Activated CD8-positive, alpha-beta memory T cell treated with anti-CD3 and anti-CD28 coated beads, Interleukin-2, amount 50 U/mL, for 1 hour (primary cell): ENCODE results near the gene DCST1.

Experiments
- DNase-seq: peaks from one replicate; pipeline ENCODE4 v3.0.0-alpha.2; 2020; ENCODE audit errors: extremely low read depth

The DCST1 gene

DNA sequence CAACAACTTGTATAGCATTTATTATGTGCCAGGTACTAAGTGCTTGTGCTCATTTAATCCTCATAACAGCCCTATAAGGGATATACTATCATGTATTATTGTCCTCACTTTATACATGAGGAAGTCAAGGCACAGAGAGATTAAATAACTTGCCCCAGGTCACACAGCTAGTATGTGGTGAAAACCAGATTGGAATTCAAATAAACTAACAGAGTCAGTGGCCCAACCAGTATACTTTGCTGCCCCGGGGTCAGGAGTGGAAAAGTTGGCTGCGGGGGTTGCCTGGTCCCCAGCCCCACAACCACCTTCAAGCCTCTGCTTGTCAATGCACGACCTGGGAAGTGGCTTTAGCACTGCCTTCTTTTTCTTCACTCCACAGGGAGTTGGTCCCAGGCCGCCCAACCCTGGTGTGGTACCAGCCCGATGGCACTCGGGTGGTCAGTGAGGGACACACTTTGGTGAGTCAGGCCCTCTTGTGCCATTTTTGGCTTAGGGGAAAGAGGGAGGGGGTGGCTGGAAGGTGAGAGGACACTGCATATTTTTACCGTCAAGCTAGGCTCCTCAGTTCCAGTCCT lies 20.0 kb downstream of the DCST1 start:
- DNase-seq: no peak

DNA sequence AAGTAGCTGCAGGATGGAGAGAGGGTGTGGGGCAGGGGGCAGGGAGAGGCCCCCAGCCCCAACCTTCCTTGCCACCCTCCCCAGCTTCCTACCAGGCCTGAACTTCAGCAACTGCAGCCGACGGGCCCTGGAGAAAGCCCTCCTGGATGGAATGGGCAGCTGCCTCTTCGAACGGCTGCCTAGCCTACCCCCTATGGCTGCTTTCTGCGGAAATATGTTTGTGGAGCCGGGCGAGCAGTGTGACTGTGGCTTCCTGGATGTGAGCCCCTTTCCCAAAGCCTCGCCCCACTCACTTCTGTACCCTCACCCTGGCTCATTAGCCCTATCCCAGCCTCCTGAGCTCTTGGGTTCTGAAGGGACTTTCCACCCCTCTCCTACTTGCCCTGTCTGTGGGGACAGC lies 23.5 kb downstream of the DCST1 start:
- DNase-seq: no peak

DNA sequence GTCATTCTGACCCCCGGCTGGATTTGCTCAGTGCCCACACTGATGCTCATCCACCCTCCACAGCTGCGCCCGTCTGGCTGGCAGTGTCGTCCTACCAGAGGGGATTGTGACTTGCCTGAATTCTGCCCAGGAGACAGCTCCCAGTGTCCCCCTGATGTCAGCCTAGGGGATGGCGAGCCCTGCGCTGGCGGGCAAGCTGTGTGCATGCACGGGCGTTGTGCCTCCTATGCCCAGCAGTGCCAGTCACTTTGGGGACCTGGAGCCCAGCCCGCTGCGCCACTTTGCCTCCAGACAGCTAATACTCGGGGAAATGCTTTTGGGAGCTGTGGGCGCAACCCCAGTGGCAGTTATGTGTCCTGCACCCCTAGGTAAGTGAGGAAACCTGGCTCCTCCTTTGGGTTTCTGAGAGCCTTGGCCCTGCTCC lies 24.2 kb downstream of the DCST1 start:
- DNase-seq: no peak

DNA sequence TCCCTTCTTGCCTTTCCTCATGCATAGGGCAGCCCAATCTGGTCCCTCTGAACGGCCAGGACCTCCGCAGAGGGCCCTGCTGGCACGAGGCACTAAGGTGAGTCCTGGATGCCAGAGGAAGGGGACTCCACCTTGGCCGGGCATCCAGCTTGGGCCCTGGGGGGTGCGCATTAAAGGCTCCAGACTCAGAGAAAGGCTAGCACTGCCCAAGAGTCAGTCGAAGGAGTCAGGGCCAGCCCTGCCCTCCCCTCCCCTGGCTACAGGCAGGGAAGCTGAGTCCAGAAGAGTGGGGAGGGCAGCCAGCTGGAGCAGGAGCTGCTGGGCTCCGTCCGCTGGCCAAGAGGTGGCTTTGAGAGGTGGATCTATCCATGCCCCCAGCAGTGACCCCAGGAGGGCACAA lies 27.1 kb downstream of the DCST1 start:
- no peak for DNase-seq

DNA sequence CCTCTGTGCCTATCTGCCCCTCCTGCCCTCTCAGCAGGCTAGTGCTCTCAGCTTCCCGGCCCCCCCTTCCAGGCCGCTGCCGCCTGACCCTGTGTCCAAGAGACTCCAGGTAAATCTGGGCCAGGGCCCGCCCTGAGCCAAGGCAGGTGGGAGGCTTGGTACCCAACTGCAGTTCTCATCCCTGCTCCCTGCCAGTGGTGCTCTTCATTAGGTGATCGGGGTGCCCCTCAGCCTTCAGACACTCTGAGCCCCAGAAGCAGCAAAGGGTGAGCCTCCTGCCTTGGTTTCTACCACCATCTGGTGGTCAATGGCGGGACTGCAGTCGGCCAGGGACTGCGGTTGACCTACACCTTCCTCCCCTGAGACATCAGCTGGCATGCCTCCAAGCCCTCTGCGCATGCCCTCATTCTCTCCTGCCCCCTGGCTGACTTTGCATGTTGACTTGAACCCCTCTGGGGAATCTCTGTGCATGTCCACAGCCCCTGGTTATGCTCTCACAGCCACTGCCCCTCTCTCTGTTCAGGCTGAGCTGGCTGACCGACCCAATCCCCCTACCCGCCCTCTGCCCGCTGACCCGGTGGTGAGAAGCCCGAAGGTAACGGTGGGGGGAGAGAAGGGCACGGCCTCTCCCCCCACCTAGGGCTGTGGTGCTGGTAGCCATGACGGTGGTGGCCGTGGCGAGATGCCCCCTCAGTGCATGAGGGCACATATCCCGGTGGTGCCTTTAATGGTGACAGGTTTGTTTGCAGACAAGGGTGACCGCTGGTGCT lies 27.9 kb downstream of the DCST1 start:
- DNase-seq: peak; percentile 68

DNA sequence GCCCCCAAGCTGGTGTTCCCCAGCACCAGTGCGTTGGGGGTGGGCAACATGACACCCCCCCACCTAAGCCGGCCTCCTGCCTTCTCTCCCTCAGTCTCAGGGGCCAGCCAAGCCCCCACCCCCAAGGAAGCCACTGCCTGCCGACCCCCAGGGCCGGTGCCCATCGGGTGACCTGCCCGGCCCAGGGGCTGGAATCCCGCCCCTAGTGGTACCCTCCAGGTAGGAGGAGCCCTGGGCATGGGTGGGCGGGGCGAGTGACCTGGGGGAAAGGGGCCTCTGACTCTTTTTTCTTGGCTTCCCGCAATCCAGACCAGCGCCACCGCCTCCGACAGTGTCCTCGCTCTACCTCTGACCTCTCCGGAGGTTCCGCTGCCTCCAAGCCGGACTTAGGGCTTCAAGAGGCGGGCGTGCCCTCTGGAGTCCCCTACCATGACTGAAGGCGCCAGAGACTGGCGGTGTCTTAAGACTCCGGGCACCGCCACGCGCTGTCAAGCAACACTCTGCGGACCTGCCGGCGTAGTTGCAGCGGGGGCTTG lies 28.6 kb downstream of the DCST1 start:
- no peak for DNase-seq

DNA sequence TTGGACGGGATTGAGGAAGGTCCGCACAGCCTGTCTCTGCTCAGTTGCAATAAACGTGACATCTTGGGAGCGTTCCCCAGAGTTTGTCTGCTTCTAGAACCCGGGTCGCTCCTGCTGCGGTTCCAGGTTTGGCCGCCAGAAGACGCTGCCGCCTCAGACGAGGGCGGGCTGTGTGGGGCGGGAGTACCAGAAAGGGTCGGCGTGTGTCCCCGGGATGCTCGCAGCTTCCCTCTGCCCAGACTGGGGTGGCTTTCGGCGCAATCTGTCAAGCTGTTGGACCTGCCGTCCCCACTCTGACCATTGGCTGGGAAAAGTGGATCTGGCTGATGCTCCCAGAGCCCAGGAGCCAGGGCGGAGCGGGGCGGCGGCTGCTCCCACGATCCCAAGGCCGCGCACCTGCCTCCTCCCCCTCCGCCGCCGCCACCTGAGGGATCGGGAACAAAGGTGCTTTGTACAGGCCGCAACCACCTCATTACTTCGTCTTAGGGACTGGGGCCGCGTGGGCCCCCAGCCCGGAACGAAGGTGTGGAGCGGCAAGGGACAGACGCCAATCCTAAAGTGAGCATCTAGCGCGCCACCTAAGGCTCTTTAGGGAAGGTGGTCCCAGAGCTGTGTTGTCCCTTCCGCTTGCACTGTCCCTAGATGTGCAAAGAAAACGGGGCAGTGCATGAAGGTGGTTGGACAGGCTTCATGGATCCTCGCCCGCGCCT lies 29.2 kb downstream of the DCST1 start:
- no peak for DNase-seq

DNA sequence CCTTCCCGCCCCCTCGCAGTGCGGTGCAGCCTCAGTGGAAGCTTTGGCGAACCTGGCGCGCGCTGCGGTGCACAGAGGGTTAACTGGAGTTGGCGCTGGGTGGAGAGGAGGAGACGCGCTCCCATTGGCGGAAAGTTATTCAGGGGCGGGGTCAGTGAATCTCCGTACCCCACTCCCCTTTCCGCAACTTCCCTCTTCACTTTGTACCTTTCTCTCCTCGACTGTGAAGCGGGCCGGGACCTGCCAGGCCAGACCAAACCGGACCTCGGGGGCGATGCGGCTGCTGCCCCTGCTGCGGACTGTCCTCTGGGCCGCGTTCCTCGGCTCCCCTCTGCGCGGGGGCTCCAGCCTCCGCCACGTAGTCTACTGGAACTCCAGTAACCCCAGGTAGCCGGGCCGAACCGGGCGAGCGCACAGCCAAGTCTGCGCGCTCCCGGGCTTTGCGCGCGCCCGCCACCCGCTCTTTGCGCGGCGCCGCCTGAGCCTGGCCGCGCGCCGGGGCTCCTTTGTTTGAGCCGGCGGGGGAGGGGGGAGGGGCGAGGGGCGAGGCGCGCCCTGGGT lies 30.0 kb downstream of the DCST1 start, which contains the start of gene EFNA4:
Gene EFNA4 (plus strand): TSS at position 191 of the 561 bp plus-strand sequence. CDS start 84 bp downstream, at position 275.
- peak; percentile 54 for DNase-seq

DNA sequence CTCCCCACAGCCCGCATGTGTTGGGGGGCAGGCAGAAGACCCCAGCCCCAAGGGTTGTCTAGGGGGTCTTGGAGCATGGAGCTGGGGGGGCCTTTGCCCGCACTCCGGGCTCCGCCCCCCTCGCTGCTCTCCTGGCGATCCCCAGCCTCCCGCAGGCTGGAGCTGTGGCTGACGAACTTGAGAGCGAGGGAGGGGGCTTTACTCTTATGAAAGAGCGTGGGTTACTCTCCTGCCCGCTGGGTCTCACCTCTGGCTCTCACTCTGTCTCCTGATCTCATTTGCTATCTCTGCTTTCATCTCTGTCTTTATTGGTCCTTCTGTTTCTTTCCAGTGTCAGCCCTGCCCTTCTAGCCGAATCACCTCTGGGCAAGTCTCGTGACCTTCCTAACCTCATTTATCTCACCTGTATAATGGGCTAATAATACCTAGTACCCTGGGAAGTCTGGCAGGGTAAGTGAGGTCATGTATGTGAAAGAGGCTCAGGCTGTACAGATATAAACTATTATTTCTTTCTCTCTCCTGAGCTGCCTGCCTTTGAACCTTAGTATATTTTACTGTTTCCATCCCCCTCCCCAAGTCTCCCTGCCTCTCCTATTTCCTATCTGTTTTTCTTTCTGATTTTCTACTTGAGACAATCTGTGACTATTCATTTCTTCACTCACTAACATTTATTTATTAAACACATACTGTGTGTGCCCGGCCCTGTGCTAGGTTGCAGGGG lies 30.6 kb downstream of the DCST1 start:
- no peak for DNase-seq

DNA sequence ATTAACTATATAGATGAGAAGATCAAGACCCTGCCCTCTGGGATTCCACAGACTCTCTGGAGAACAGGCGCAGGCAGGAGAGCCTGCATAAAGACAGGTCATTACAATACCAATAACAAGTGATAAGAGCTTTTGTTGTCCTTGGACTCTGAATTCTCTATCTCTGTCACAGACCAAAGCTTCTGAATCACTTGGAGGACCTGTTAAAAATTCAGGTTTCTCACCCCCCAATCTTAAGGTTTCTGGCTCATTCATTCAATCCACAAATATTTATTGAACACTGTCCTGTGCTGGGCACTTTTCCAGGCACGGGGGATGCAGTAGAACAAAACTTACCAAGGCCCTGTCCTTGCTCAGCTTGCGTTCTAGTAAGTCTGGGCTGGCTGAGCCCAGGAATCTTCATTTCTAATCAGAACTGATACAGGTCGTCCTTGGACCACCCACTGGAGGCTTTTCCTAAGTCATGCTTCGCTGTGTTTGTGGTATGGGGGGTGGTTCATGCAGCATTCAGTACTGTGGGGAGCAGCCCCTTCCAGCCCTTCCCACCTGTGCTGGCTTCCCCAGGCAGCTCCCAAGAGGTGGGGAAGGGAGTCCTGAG lies 31.3 kb downstream of the DCST1 start:
- DNase-seq: no peak

DNA sequence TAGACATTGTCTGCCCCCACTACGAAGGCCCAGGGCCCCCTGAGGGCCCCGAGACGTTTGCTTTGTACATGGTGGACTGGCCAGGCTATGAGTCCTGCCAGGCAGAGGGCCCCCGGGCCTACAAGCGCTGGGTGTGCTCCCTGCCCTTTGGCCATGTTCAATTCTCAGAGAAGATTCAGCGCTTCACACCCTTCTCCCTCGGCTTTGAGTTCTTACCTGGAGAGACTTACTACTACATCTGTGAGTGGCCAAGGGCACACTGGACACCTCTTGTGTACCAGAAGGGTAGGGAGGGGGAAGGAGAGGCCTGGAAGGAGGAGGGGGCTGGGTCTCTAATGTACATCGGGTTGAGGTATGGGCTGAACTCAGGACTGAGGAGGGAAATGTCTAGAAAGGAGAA lies 33.2 kb downstream of the DCST1 start:
- no peak for DNase-seq

DNA sequence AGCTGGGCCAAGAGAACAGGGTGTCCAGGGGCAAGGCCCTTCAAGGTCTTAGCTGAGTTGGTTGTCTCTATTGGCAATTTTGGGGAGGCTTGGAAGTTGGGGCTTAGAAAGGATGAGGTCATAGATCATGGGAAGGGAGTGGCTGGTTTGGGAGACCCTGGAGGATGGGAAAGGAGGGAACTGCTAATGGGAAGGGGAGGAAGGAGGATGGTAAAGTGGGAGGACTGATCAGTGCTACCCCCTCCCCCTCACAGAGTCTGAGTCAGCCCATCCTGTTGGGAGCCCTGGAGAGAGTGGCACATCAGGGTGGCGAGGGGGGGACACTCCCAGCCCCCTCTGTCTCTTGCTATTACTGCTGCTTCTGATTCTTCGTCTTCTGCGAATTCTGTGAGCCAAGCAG lies 35.0 kb downstream of the DCST1 start:
- no peak for DNase-seq

DNA sequence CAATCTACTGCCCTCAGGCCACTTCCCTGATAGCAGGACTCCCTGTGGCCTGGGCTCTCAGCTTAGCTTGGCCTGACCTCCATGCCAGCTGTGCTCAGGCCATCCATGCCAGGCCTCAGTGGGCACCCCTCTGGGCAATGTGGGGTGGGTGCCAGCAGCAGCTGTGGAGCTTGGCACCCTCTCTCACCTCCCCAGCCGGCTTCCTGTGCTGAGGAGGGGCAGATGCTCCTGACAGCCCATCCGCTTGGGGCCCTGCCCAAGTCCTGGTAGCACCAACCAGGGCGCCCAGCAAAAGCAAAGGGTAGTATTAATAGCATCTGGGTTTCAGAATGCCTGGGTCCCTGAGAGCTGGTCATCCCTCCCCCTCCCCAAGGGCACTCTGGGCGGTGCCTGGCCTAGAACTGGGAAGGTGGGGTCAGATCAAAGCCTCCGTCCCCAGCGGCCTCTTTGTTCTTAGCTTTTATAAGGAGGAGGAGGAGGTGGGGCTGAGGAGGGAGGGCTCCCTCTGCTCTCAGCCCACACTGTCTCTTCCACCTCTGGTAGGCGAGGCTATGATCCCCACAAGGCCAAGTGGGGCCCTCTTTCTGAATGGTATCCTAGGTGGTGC lies 36.0 kb downstream of the DCST1 start:
- DNase-seq: no peak

DNA sequence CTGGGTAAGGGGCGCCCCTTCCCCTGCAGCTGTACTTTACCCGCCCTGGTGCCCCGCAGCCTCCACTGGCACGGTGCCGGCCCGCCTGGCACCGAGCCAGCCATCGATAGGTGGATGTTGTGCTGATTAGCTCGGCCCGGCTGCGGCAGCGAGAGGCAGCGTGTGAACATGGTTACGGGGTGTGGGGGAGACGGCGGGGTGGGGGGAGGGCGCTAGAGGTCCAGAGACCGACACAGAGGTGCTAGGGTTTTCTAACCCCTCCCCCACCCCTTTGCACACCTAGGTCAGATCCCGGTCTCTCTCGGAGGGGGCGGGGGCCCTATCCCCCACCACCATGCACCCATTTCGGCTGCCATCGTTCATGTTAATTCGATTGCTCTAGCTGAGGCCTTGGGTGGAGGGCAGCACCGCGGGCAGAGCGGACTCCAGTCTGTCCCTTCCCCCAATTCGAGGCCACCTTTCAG lies 36.6 kb downstream of the DCST1 start:
- no peak for DNase-seq

DNA sequence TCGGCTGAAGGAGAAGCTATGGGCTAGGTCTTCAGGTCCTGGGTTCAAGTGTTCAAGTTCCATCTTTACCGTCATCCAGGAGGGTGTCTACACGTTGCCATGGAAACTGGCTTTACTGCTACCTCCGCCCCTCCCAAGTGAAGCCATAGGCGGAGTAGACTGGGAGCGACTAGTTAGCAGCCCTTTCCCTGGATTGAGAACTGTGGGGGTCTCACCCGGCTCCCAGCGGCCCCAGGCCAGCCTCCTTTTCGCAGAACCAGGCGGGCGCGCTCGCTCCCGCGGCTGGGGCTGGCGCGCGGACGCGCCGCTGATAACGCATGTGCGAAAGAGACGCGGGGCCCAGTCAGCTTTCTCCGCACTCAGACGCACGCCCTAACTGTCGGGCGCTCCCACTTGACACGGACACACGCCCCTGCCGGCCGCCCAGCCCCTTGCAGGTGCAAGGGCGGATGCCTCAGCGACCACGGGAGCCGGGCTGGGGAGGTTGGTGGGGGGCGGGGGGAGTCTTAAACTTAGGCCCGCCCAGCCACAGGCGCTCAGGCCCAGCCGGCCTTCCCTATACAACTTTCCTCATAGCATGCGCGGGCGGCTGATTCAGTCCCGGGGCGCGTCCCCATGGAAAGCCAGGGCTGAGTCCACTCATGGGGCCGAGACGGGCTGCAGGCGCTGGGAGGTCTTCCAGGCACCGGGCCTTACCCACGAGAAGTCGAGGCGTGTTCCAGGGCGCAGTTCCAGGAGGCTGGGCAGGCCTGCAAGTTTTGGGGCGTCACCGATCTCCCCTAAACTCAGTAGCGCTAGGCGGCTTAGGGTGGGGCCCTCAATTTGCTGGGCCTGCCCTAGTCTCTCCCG lies 37.3 kb downstream of the DCST1 start:
- DNase-seq: no peak

DNA sequence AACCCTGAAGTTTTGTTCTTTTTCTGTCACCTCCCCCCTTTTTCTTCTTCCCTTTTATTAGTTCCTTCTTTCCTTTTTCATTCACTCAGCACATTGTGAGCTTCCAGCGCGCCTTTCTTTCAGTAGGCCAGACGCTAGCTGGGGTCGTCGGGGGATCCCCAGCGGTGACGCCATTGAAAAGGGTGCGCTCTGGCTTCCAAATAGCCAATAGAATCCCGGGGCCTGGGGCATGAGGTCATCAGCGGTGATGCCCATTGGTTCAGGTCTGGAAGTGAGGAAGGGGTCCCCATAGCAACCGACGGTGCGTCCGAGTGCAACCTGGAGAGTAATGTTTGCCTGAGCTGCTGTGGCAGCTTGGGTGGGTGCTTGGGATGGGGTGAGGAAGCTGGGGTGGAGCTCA lies 38.1 kb downstream of the DCST1 start:
- DNase-seq: no peak

DNA sequence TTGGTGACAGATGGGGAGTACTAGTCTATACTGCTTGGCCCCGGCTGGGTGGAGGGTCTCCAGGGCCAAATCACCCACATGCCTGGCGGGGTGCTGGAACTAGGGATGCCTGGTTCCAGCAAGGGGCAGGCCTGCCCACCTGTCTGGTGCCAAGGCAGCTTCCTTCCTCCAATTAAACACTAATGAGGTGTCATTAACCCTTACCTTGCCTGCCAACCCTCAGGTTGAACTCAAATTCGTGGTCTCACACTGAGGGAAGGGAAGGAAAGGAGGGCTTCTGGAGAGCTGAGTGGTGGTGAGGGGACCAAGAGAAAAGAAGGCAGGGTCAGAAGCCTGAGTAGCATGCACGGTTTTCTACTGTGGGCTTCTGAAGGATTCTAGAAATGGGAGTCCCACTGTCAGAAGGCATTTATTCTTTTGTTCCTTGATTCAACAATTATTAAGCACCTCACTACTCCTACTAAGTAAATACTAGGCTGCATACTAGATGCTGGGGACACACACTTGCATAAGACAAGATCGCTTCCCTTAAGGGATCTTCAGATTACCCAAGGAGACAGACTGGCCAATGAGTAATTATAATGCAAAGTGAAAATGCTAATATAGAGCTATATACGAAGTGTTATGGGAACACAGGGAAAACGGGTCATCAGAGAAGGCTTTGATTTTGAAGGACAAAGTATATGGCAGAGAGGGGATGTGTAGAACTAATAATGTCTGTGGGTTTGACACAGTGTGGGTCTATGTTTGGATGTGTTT lies 39.1 kb downstream of the DCST1 start:
- no peak for DNase-seq

DNA sequence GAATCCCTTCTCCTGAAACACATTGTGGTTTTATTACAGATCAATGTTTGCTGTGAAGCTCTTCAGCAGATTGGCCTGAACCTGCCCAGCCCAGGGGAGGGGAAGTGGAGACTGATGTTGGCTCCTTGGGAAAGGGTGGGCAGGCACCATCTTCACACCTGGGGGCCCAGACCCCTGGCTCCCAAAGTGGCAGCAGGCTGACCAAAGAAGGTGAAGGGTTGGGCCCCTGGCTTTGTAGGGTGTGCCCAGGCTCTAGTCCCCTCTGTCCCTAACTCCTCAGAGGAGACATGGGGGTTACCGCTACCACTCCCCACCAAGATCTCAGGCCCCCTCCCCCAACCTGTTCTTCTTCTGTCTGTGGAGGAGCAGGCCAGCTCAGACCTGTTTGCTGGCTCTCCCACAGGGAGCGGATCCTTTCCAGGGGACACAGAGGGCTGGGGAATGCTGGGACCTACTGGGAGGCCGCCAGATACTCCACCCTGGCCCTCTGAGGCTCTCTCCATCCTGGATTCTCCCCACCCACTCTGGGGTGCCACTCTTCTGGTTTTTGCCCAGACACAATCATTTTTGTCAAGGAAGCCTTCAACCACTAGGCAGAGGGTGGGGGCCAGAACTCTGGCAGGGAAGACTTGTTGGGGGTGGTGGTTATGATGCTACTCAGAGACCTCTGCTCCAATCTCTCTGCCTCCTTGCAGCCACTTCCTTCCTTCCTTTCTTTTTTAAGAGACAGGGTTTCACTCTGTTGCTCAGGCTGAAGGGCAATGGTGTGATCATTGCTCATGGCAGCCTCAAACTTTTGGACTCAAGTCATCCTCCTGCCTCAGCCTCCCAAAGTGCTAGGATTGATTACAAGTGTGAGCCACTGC lies 40.0 kb downstream of the DCST1 start:
- no peak for DNase-seq
